K562 (cell line): ENCODE results near the gene SLC25A2. TPM values are rescaled to one million over a fixed set of nuclear protein-coding genes. Genes with fewer than 3 reads are reported as not detected.

Experiments used
- ARID2 ChIP-seq: fragments of 450-650 bp; IDR thresholded peaks from 2 replicates; pipeline ENCODE4 v1.6.1; 2017; ENCODE audit warnings: antibody characterized with exemption, mild to moderate bottlenecking
- CTCFL ChIP-seq: IDR thresholded peaks from 2 replicates; pipeline ENCODE4 v1.6.1; 2011; ENCODE audit warnings: borderline replicate concordance, low read depth, mild to moderate bottlenecking, moderate library complexity, low read length; ENCODE audit not compliant: insufficient read depth, poor library complexity, severe bottlenecking
- FOXP1 ChIP-seq: sonication (generic); formaldehyde crosslinking; IDR thresholded peaks from 2 replicates; pipeline ENCODE4 v1.8.0; 2022; ENCODE audit warnings: mild to moderate bottlenecking, missing genetic modification reagents
- HIVEP1 ChIP-seq: fragments of 250-450 bp; sonication (Bioruptor Pico); IDR thresholded peaks from 2 replicates; pipeline ENCODE4 v1.4.0; 2020; ENCODE audit warnings: mild to moderate bottlenecking
- KDM4B ChIP-seq, 2 experiments: fragments of 450-650 bp in 1 of 2; sonication (generic) in 1 of 2; IDR thresholded peaks; 2 replicates each; pipeline ENCODE4 v1.6.1; 2016 to 2017; ENCODE audit warnings: borderline replicate concordance in 2 of 2, antibody characterized with exemption in 1 of 2, low read depth in 1 of 2, mild to moderate bottlenecking in 1 of 2
- MED1 ChIP-seq: sonication (generic); formaldehyde crosslinking; IDR thresholded peaks from 2 replicates; pipeline ENCODE4 v1.8.1; 2023; ENCODE audit warnings: missing genetic modification reagents, borderline replicate concordance
- POU5F1 ChIP-seq: fragments of 150-350 bp; IDR thresholded peaks from 2 replicates; pipeline ENCODE4 v1.6.1; 2014; ENCODE audit warnings: borderline replicate concordance, low read length, low read depth, mild to moderate bottlenecking; ENCODE audit not compliant: partially characterized antibody
- SIN3A ChIP-seq, 2 experiments: fragments of 150-350 bp in 1 of 2; IDR thresholded peaks; 2 replicates each; pipeline ENCODE4 v1.6.1; 2011 to 2016; ENCODE audit warnings: borderline replicate concordance in 2 of 2, low read depth in 2 of 2, low read length in 2 of 2, mild to moderate bottlenecking in 2 of 2, moderate library complexity in 2 of 2; ENCODE audit not compliant: control insufficient read depth in 1 of 2
- ZNF282 ChIP-seq: sonication (generic); formaldehyde crosslinking; IDR thresholded peaks from 2 replicates; pipeline ENCODE4 v1.8.1; 2023; ENCODE audit warnings: missing genetic modification reagents
- ZNF384 ChIP-seq: IDR thresholded peaks from 2 replicates; pipeline ENCODE4 v1.6.1; 2012; ENCODE audit warnings: low read depth, low read length, improper control_type of control experiment
- ZNF551 ChIP-seq: fragments of 250-450 bp; sonication (Bioruptor Pico); IDR thresholded peaks from 2 replicates; pipeline ENCODE4 v1.5.0; 2021; ENCODE audit warnings: mild to moderate bottlenecking, moderate library complexity
- ZNF589 ChIP-seq: fragments of 200-800 bp; sonication (Bioruptor generic); IDR thresholded peaks from 2 replicates; pipeline ENCODE4 v1.6.1; 2016; ENCODE audit warnings: low read depth, missing genetic modification characterization, missing compliant biosample characterization
- polyA plus RNA-seq, 8 experiments: library from polyadenylated mRNA; depleted of rRNA in 4 of 8; stranded (reverse) in 5 of 8; unstranded in 3 of 8; fragments of >200 nt; fragmentation: Nextera tagmentation in 2 of 8; fragmentation: Illumina TruSeq in 1 of 8; extraction: Ambion mirVana in 2 of 8; extraction: Trizol in 1 of 8; gene quantifications; 2 replicates each; pipeline versions ENCODE4 v1.2.1 to v1.2.3, GENCODE V29; 2011 to 2014; ENCODE audit warnings: inconsistent platforms in 1 of 8, missing spikeins in 1 of 8
- total RNA-seq, 7 experiments: library from RNA; depleted of rRNA in 6 of 7; stranded (reverse); fragments of >200 nt in 6 of 7; fragmentation: Illumina TruSeq in 2 of 7; extraction: Trizol in 2 of 7; gene quantifications; 2 replicates each; pipeline versions ENCODE4 v1.2.1 to v1.2.3, GENCODE V29; 2011 to 2021; ENCODE audit warnings: low replicate concordance in 1 of 7
- TF ChIP-seq, protein P1 (sequence below): sonication (generic); formaldehyde crosslinking; IDR thresholded peaks from 2 replicates; pipeline ENCODE4 v1.8.0; 2022; ENCODE audit warnings: mild to moderate bottlenecking, missing genetic modification reagents
- TF ChIP-seq, protein P2 (sequence below), 2 experiments: fragments of 450-650 bp; formaldehyde crosslinking in 1 of 2; IDR thresholded peaks; 2 replicates each; pipeline versions ENCODE4 v1.4.0 to v1.6.1; 2014 to 2020; ENCODE audit warnings: mild to moderate bottlenecking in 2 of 2, borderline replicate concordance in 1 of 2, low read depth in 1 of 2

The SLC25A2 gene
- total and polyA plus RNA-seq, 9 of the 15 experiments (the other 6 are each of a cell fraction or from before 2014, with no cell fraction given): 0.09 to 0.11 (median 0.11) TPM; not detected in 6

DNA sequence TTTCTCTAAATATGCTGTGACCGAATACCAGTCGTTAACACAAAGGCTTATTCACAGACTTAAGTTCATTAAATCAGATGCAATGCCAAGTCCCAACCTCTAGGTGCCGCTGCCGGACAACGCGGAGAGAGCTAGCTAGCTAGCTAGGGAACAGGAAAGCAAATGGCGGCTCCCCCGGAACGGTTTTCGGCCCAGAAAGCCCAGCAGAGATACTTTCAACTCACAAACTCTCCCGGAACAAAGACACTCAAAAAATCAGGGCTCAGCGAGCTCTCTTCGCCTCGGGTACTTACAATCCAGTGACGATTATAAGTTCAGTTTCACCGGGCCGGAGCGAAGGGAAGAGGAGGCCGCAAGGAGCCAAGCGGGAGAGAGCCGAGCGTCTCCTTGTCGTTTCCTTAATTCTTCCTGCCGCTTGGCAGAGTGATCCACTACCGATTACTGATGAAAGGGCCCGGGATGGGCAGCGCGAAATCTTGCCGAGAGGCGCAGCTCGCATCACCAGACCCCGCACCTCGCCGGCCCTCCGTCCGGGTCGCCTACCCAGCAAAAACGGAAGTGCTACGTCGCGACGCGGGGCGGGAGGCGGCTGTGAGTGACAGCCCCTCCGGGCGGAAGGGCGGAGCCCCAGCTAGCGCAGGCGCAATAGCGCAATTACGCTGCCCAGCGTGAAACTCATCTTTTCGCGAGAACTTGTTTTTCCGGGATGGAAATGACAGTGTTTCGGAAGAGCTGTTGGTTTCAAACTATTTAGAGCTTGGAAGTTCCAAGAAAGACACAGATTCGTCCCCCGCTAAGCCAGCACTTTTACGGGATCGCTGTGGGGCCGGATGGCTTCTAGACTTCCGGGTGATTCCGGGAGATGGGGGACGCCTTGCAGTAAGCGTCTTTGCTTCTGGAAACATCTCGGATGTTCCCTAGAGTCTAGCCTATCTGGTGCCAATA lies 16.6 kb upstream of the SLC25A2 start, which contains the start of gene TAF7 (continued):
- TF ChIP-seq, protein P1, sequence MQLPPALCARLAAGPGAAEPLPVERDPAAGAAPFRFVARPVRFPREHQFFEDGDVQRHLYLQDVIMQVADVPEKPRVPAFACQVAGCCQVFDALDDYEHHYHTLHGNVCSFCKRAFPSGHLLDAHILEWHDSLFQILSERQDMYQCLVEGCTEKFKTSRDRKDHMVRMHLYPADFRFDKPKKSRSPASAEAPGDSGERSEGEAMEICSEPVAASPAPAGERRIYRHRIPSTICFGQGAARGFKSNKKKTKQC: no peak
- TF ChIP-seq ZNF384: no peak
- peak; percentile 83 for TF ChIP-seq CTCFL
- peak in 1 of 2 experiments; percentile 62; a peak in 1 of 4 replicates for TF ChIP-seq KDM4B (IDR thresholded peaks at IDR 0.05; ENCODE audit: borderline replicate concordance in 2 of 2, low read depth in 1 of 2)
- TF ChIP-seq MED1 (CRISPR knock-in tag): no peak
- TF ChIP-seq HIVEP1 (CRISPR knock-in tag): no peak
- TF ChIP-seq ARID2: peak; percentile 84
- TF ChIP-seq, protein P2, sequence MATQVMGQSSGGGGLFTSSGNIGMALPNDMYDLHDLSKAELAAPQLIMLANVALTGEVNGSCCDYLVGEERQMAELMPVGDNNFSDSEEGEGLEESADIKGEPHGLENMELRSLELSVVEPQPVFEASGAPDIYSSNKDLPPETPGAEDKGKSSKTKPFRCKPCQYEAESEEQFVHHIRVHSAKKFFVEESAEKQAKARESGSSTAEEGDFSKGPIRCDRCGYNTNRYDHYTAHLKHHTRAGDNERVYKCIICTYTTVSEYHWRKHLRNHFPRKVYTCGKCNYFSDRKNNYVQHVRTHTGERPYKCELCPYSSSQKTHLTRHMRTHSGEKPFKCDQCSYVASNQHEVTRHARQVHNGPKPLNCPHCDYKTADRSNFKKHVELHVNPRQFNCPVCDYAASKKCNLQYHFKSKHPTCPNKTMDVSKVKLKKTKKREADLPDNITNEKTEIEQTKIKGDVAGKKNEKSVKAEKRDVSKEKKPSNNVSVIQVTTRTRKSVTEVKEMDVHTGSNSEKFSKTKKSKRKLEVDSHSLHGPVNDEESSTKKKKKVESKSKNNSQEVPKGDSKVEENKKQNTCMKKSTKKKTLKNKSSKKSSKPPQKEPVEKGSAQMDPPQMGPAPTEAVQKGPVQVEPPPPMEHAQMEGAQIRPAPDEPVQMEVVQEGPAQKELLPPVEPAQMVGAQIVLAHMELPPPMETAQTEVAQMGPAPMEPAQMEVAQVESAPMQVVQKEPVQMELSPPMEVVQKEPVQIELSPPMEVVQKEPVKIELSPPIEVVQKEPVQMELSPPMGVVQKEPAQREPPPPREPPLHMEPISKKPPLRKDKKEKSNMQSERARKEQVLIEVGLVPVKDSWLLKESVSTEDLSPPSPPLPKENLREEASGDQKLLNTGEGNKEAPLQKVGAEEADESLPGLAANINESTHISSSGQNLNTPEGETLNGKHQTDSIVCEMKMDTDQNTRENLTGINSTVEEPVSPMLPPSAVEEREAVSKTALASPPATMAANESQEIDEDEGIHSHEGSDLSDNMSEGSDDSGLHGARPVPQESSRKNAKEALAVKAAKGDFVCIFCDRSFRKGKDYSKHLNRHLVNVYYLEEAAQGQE (IDR thresholded peaks at IDR 0.05; ENCODE audit: borderline replicate concordance): peak; percentile 50; the same call in 1 of the 2 replicates
- TF ChIP-seq, protein P2 (CRISPR knock-in tag; IDR thresholded peaks at IDR 0.05; ENCODE audit: low read depth): no peak; the same call in 1 of the 2 replicates
- TF ChIP-seq FOXP1 (CRISPR knock-in tag): peak; percentile 88; the same call in 1 of the 2 replicates
- no peak for TF ChIP-seq ZNF551 (CRISPR knock-in tag)
- no peak for TF ChIP-seq ZNF282 (CRISPR knock-in tag)
- peak in 1 of 2 experiments; percentile 16; a peak in 1 of 4 replicates for TF ChIP-seq SIN3A (IDR thresholded peaks at IDR 0.05; ENCODE audit: borderline replicate concordance in 2 of 2, control insufficient read depth in 1 of 2, low read depth in 2 of 2, low read length in 2 of 2)
- TF ChIP-seq ZNF589 (CRISPR knock-in tag): peak; percentile 76
- no peak for TF ChIP-seq POU5F1
